ENCODE results near the gene TTC23.

The TTC23 gene

DNA sequence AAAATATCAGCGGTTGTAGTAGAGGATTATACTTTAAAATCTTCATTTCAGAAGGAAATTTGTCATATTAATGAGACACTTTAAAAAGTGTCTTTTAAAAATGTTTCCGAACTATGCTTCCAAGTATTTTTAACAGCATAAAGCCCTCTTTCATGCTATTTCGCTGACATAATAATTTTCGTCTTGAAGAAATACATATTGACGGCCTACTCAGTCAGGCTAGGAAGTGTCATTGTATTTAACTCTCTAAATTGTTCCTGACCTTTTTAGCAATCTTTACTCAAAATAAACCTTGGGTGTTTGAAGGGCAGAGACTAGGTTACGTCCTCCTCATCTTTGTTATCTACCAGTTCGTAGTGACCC, 1.1 kb upstream of the TTC23 start:
- TF ChIP-seq CTCF (conservative IDR thresholded peaks at IDR 0.05; ENCODE audit: low read depth, low read length), result no peak
- Histone ChIP-seq H3K36me3 (ENCODE audit: insufficient read depth) (no peaks in the 10 kb centered on the region), H3K79me2 (ENCODE audit: insufficient read depth, low read depth) (no peaks in the 10 kb centered on the region), H4K20me1 (ENCODE audit: insufficient read depth) (no peaks in the 10 kb centered on the region), H3K27ac (peak overlapping the region; percentile 71), H3K9ac (peak overlapping the region; percentile 57), H3K4me1 (ENCODE audit: low read depth, poor library complexity, severe bottlenecking) (peaks cover 8% of the 10 kb centered on the region), H3K27me3 (ENCODE audit: insufficient read depth, low read depth) (no peaks in the 10 kb centered on the region), H3K4me3 (IDR thresholded peaks at IDR 0.05; ENCODE audit: insufficient read depth, low read depth, low read length) (peak overlapping the region; percentile 39), H2AFZ (ENCODE audit: low read depth) (peak overlapping the region; percentile 90), H3K4me2 (peak overlapping the region; percentile 38)

- TF ChIP-seq CTCF (conservative IDR thresholded peaks at IDR 0.05; ENCODE audit: low read depth, low read length), result no peak
- Histone ChIP-seq H3K79me2 (ENCODE audit: insufficient read depth, low read depth) (no peaks in the 10 kb centered on the region), H3K4me1 (ENCODE audit: low read depth, poor library complexity, severe bottlenecking) (peaks cover 8% of the 10 kb centered on the region), H3K36me3 (ENCODE audit: insufficient read depth) (no peaks in the 10 kb centered on the region), H3K4me2 (peak overlapping the region; percentile 38; the same call in 1 of the 2 replicates), H3K27me3 (ENCODE audit: insufficient read depth, low read depth) (no peaks in the 10 kb centered on the region), H3K4me3 (IDR thresholded peaks at IDR 0.05; ENCODE audit: insufficient read depth, low read depth, low read length) (no peak overlapping the region), H3K27ac (no peak overlapping the region), H3K9ac (no peak overlapping the region), H2AFZ (ENCODE audit: low read depth) (no peak overlapping the region), H4K20me1 (ENCODE audit: insufficient read depth) (no peaks in the 10 kb centered on the region)
Observed at GRCh38 chr15:99250001-99250400, 620 bp upstream of the TTC23 start.

- Histone ChIP-seq H3K36me3 (ENCODE audit: insufficient read depth) (no peaks in the 10 kb centered on the region), H3K9ac (no peak overlapping the region), H3K4me1 (ENCODE audit: low read depth, poor library complexity, severe bottlenecking) (peaks cover 4% of the 10 kb centered on the region), H4K20me1 (ENCODE audit: insufficient read depth) (no peaks in the 10 kb centered on the region), H3K4me2 (no peak overlapping the region), H3K27ac (no peak overlapping the region), H3K27me3 (ENCODE audit: insufficient read depth, low read depth) (no peaks in the 10 kb centered on the region), H3K79me2 (ENCODE audit: insufficient read depth, low read depth) (no peaks in the 10 kb centered on the region), H3K4me3 (IDR thresholded peaks at IDR 0.05; ENCODE audit: insufficient read depth, low read depth, low read length) (no peak overlapping the region), H2AFZ (ENCODE audit: low read depth) (no peak overlapping the region)
- TF ChIP-seq CTCF (conservative IDR thresholded peaks at IDR 0.05; ENCODE audit: low read depth, low read length), result no peak
Observed at GRCh38 chr15:99248000-99248715, 1.2 kb downstream of the TTC23 start.

DNA sequence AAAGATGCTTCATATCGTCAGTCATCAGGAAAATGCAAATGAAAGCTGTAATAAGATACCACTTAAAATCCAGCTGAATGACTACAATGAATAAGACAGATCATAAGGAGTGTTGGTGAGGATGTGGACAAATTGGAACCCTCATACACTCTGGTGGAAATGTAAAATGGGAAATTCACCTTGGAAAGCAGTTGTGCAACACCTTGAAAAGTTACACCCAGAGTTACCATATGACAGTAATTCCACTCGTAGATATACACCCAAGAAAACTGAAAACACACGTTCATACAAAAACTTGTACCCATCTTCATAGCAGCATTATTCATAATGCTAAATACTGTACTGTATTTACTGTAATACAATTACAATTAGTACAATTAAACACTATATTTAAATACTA, 2.3 kb downstream of the TTC23 start:
- no peaks in the 10 kb centered on the region for H4K20me1 ChIP-seq (ENCODE audit: insufficient read depth)
- TF ChIP-seq CTCF (conservative IDR thresholded peaks at IDR 0.05; ENCODE audit: low read depth, low read length), result no peak
- no peak overlapping the region for H3K4me3 ChIP-seq (IDR thresholded peaks at IDR 0.05; ENCODE audit: insufficient read depth, low read depth, low read length)
- H3K4me1 ChIP-seq (ENCODE audit: low read depth, poor library complexity, severe bottlenecking), result peaks cover 4% of the 10 kb centered on the region
- H3K9ac ChIP-seq, result no peak overlapping the region
- no peak overlapping the region for H2AFZ ChIP-seq (ENCODE audit: low read depth)
- no peaks in the 10 kb centered on the region for H3K27me3 ChIP-seq (ENCODE audit: insufficient read depth, low read depth)
- H3K36me3 ChIP-seq (ENCODE audit: insufficient read depth), result no peaks in the 10 kb centered on the region
- H3K79me2 ChIP-seq (ENCODE audit: insufficient read depth, low read depth), result no peaks in the 10 kb centered on the region
- H3K27ac ChIP-seq, result no peak overlapping the region
- no peak overlapping the region for H3K4me2 ChIP-seq

Data from KMS-11 (cell line).